GM12872 (cell line): ENCODE measurements around the gene FUT3.

Experiments
- CTCF ChIP-seq: IDR thresholded peaks from 3 replicates; pipeline ENCODE4 v1.5.1; 2011; ENCODE audit warnings: low read depth, mild to moderate bottlenecking, low read length, moderate library complexity; ENCODE audit not compliant: insufficient read depth

FUT3 gene

GRCh38 chr19:5839065-5840017 is 11.9 kb downstream of the FUT3 start, which contains the start of gene FUT6:
FUT6 (minus strand) TSS chr19:5839702; CDS start chr19:5832567, 7,135 bp downstream.
- TF ChIP-seq CTCF: no peak

- no peak for TF ChIP-seq CTCF
Measured at GRCh38 chr19:5838353-5839064, 12.7 kb downstream of the FUT3 start.

- TF ChIP-seq CTCF: no peak
Measured at GRCh38 chr19:5837761-5838352, 13.4 kb downstream of the FUT3 start.

GRCh38 chr19:5832527-5833216 is 18.6 kb downstream of the FUT3 start:
- TF ChIP-seq CTCF: no peak

- no peak for TF ChIP-seq CTCF
Measured at GRCh38 chr19:5832061-5832460, 19.2 kb downstream of the FUT3 start.

- TF ChIP-seq CTCF: no peak
Measured at GRCh38 chr19:5831159-5831558, 20.1 kb downstream of the FUT3 start.
